H1 (cell line): ENCODE data around the gene SUSD6. TPM values are rescaled to one million over a fixed set of nuclear protein-coding genes. Genes with fewer than 3 reads are reported as not detected.
A peak's percentile ranks its signal among the peaks of the same experiment; 100 is the strongest.

ENCODE experiments used
- CTCF ChIA-PET: fragments of 300-600 bp; sonication (Branson Sonifier 250); formaldehyde crosslinking; loops from one replicate; lab custom pipeline; 2021; ENCODE audit not compliant: partially characterized antibody; lab: Charles Lee
- POLR2A ChIA-PET: fragments of 300-600 bp; sonication (Branson Sonifier 250); formaldehyde crosslinking; loops from one replicate; lab custom pipeline; 2021; ENCODE audit warnings: inconsistent platforms; ENCODE audit not compliant: partially characterized antibody; lab: Charles Lee
- DNase-seq, 2 experiments: peaks; one replicate each; pipeline versions ENCODE4 v3.0.0 to v3.0.0-alpha.2; 2010 to 2022; ENCODE audit warnings: low spot score in 2 of 2, low read depth in 1 of 2, mixed read lengths in 1 of 2
- FAIRE-seq: peaks from 2 replicates; lab custom pipeline; 2011; peaks lifted over from hg19 to GRCh38; lab: Jason Lieb, UNC
- H2AFZ ChIP-seq: 2 replicates; pipeline ENCODE4 v1.8.1; 2012; ENCODE audit warnings: low read length, inconsistent platforms
- H2AK5ac ChIP-seq: 2 replicates; pipeline ENCODE4 v1.6.1; 2013; ENCODE audit warnings: low read depth, low read length
- H2BK120ac ChIP-seq: replicated peaks from 2 replicates; pipeline ENCODE3; 2013; ENCODE audit warnings: low read depth, low read length, inconsistent platforms
- H2BK12ac ChIP-seq: 2 replicates; pipeline ENCODE4 v1.6.1; 2013; ENCODE audit warnings: low read depth, low read length
- H2BK15ac ChIP-seq: 2 replicates; pipeline ENCODE4 v1.6.1; 2013; ENCODE audit warnings: low read length
- H2BK20ac ChIP-seq: 2 replicates; pipeline ENCODE4 v1.6.1; 2013; ENCODE audit warnings: low read length
- H2BK5ac ChIP-seq: 2 replicates; pipeline ENCODE4 v1.6.1; 2013; ENCODE audit warnings: low read depth, low read length
- H3K14ac ChIP-seq: 2 replicates; pipeline ENCODE4 v1.6.1; 2013; ENCODE audit warnings: inconsistent platforms; ENCODE audit not compliant: insufficient read length
- H3K18ac ChIP-seq: 2 replicates; pipeline ENCODE4 v1.6.1; 2013; ENCODE audit warnings: low read length; ENCODE audit errors: extremely low read depth
- H3K23ac ChIP-seq: 2 replicates; pipeline ENCODE4 v1.6.1; 2013; ENCODE audit warnings: inconsistent platforms; ENCODE audit not compliant: insufficient read length
- H3K23me2 ChIP-seq: 2 replicates; pipeline ENCODE4 v1.6.1; 2013; ENCODE audit warnings: low read depth, low read length
- H3K27ac ChIP-seq: 2 replicates; pipeline ENCODE4 v1.6.1; 2011; ENCODE audit warnings: low read depth, low read length, inconsistent platforms
- H3K27me3 ChIP-seq, 4 experiments: replicated peaks in 1 of 4; 1 replicate in 1 of 4; 2 replicates in 3 of 4; pipeline versions ENCODE4 v1.6.1 to v1.8.1; 2011 to 2013; ENCODE audit warnings: low read length in 3 of 4, mild to moderate bottlenecking in 3 of 4, inconsistent platforms in 2 of 4, mixed read lengths in 2 of 4, moderate library complexity in 1 of 4; ENCODE audit not compliant: control insufficient read depth in 3 of 4, insufficient read depth in 3 of 4; ENCODE audit errors: extremely low read depth in 1 of 4
- H3K36me3 ChIP-seq, 4 experiments: 2 replicates each; pipeline versions ENCODE4 v1.6.1 to v1.8.1; 2011 to 2013; ENCODE audit warnings: mild to moderate bottlenecking in 4 of 4, low read length in 3 of 4, moderate library complexity in 2 of 4, control low read depth in 1 of 4, inconsistent platforms in 1 of 4; ENCODE audit not compliant: insufficient read depth in 4 of 4, control insufficient read depth in 2 of 4
- H3K4ac ChIP-seq: replicated peaks from 2 replicates; pipeline ENCODE3; 2013; ENCODE audit warnings: low read length, low read depth, mixed read lengths, inconsistent platforms; ENCODE audit not compliant: insufficient read length
- H3K4me1 ChIP-seq, 4 experiments: replicated peaks in 1 of 4; 1 replicate in 1 of 4; 2 replicates in 3 of 4; pipeline versions ENCODE4 v1.6.1 to v1.8.1; 2011 to 2013; ENCODE audit warnings: low read length in 3 of 4, inconsistent platforms in 2 of 4, mixed read lengths in 1 of 4; ENCODE audit not compliant: insufficient read depth in 4 of 4, control insufficient read depth in 3 of 4
- H3K4me2 ChIP-seq, 2 experiments: 2 replicates each; pipeline versions ENCODE4 v1.6.1 to v1.8.1; 2011 to 2013; ENCODE audit warnings: low read depth in 2 of 2, low read length in 2 of 2, control low read depth in 1 of 2, inconsistent platforms in 1 of 2, mild to moderate bottlenecking in 1 of 2; ENCODE audit not compliant: insufficient read depth in 1 of 2
- H3K4me3 ChIP-seq, 4 experiments: fragments of 200-600, 300-600 bp in 1 of 4; sonication (generic), shearing (Covaris generic), sonication (Bioruptor Twin) in 1 of 4; 2 replicates each; pipeline versions ENCODE4 v1.5.1 to v1.8.1; 2011 to 2016; ENCODE audit warnings: low read length in 4 of 4, low read depth in 3 of 4, control low read depth in 2 of 4, inconsistent platforms in 2 of 4, mild to moderate bottlenecking in 2 of 4, mixed read lengths in 1 of 4, moderate library complexity in 1 of 4; ENCODE audit not compliant: insufficient read depth in 2 of 4; ENCODE audit errors: extremely low read depth in 1 of 4
- H3K56ac ChIP-seq: replicated peaks from 2 replicates; pipeline ENCODE3; 2013; ENCODE audit warnings: low read depth, mild to moderate bottlenecking, mixed read lengths, low read length, inconsistent platforms; ENCODE audit not compliant: insufficient read length
- H3K79me1 ChIP-seq: 2 replicates; pipeline ENCODE4 v1.6.1; 2013; ENCODE audit warnings: low read depth, low read length, control low read depth
- H3K79me2 ChIP-seq, 2 experiments: 2 replicates each; pipeline versions ENCODE4 v1.6.1 to v1.8.1; 2012 to 2013; ENCODE audit warnings: low read length in 2 of 2, mild to moderate bottlenecking in 2 of 2, inconsistent platforms in 1 of 2; ENCODE audit not compliant: insufficient read depth in 2 of 2, control insufficient read depth in 1 of 2
- H3K9ac ChIP-seq, 4 experiments: replicated peaks in 1 of 4; 1 replicate in 1 of 4; 2 replicates in 3 of 4; pipeline versions ENCODE4 v1.6.1 to v1.8.1; 2011 to 2013; ENCODE audit warnings: low read depth in 3 of 4, low read length in 3 of 4, control low read depth in 2 of 4, mild to moderate bottlenecking in 2 of 4, moderate library complexity in 2 of 4, inconsistent platforms in 1 of 4; ENCODE audit errors: extremely low read depth in 1 of 4
- H3K9me3 ChIP-seq, 2 experiments: 2 replicates each; pipeline versions ENCODE4 v1.6.1 to v1.8.1; 2012 to 2013; ENCODE audit warnings: mild to moderate bottlenecking in 2 of 2, moderate library complexity in 2 of 2, control low read depth in 1 of 2, inconsistent platforms in 1 of 2, low read depth in 1 of 2, low read length in 1 of 2, mixed read lengths in 1 of 2; ENCODE audit not compliant: insufficient read depth in 2 of 2
- H4K20me1 ChIP-seq, 2 experiments: replicated peaks in 1 of 2; 2 replicates each; pipeline versions ENCODE3 to v1.8.1; 2011 to 2013; ENCODE audit warnings: inconsistent platforms in 2 of 2, low read length in 2 of 2, mild to moderate bottlenecking in 1 of 2; ENCODE audit not compliant: insufficient read depth in 2 of 2, control insufficient read depth in 1 of 2
- H4K5ac ChIP-seq: 2 replicates; pipeline ENCODE4 v1.6.1; 2013; ENCODE audit warnings: low read length, low read depth, mixed read lengths, inconsistent platforms; ENCODE audit not compliant: insufficient read length
- H4K8ac ChIP-seq: 2 replicates; pipeline ENCODE4 v1.8.0; 2013; ENCODE audit warnings: mild to moderate bottlenecking, moderate library complexity, low read length, inconsistent platforms; ENCODE audit not compliant: insufficient read depth; ENCODE audit errors: extremely low read depth
- H4K91ac ChIP-seq: replicated peaks from 2 replicates; pipeline ENCODE3; 2013; ENCODE audit warnings: low read length, mixed read lengths, inconsistent platforms; ENCODE audit not compliant: insufficient read length
- CREB1 ChIP-seq: IDR thresholded peaks from 2 replicates; pipeline ENCODE4 v1.6.1; 2012; ENCODE audit warnings: inconsistent platforms
- EGR1 ChIP-seq: IDR thresholded peaks from 2 replicates; pipeline ENCODE4 v1.6.1; 2011; ENCODE audit warnings: low read depth, low read length, borderline replicate concordance
- HDAC2 ChIP-seq, 2 experiments: fragments of 300-600 bp in 1 of 2; sonication (generic) in 1 of 2; IDR thresholded peaks; 2 replicates each; pipeline ENCODE4 v1.6.1; 2011 to 2012; ENCODE audit warnings: low read depth in 2 of 2, low read length in 2 of 2, mild to moderate bottlenecking in 2 of 2, moderate library complexity in 2 of 2, borderline replicate concordance in 1 of 2, inconsistent platforms in 1 of 2
- POU5F1 ChIP-seq: IDR thresholded peaks from 2 replicates; pipeline ENCODE4 v1.6.1; 2011; ENCODE audit warnings: low read depth, mild to moderate bottlenecking, low read length, moderate library complexity
- RNF2 ChIP-seq: fragments of 200-900, 300-1000 bp; sonication (generic); IDR thresholded peaks from 2 replicates; pipeline ENCODE4 v1.7.1; 2016; ENCODE audit warnings: borderline replicate concordance, low read depth, mild to moderate bottlenecking, antibody characterized with exemption, low read length; ENCODE audit not compliant: poor library complexity, severe bottlenecking; ENCODE audit errors: missing control alignments
- SAP30 ChIP-seq: fragments of 300-600 bp; sonication (generic); IDR thresholded peaks from 2 replicates; pipeline ENCODE4 v1.7.1; 2012; ENCODE audit warnings: low read length, moderate library complexity, mild to moderate bottlenecking, inconsistent platforms; ENCODE audit not compliant: insufficient read depth, insufficient replicate concordance
- SP1 ChIP-seq: IDR thresholded peaks from 2 replicates; pipeline ENCODE4 v1.6.1; 2011; ENCODE audit warnings: low read depth, low read length
- SP2 ChIP-seq: IDR thresholded peaks from 2 replicates; pipeline ENCODE4 v1.6.1; 2012; ENCODE audit warnings: mild to moderate bottlenecking, low read length, inconsistent platforms
- SUZ12 ChIP-seq: fragments of 200-600 bp; sonication (generic); IDR thresholded peaks from 2 replicates; pipeline ENCODE4 v1.6.1; 2012; ENCODE audit warnings: mild to moderate bottlenecking, inconsistent platforms, low read length, moderate library complexity, mixed read lengths
- WGBS, 2 experiments: shearing (Covaris generic) in 1 of 2; methylation state at CpG; one replicate each; pipeline versions ENCODE4 v1.1.6 to v1.1.7; 2013 to 2015; ENCODE audit warnings: low lambda C conversion rate in 2 of 2, mixed read lengths in 2 of 2, inconsistent platforms in 1 of 2, low coverage in 1 of 2, missing lambda C conversion rate in 1 of 2; ENCODE audit not compliant: insufficient replicate concordance in 2 of 2, insufficient coverage in 1 of 2, insufficient read length in 1 of 2; ENCODE audit errors: extremely low coverage in 1 of 2, missing lambda C conversion rate in 1 of 2; 5-methylcytosine and 5-hydroxymethylcytosine counted together
- polyA plus RNA-seq, 7 experiments: library from polyadenylated mRNA; depleted of rRNA in 3 of 7; stranded (reverse) in 5 of 7; unstranded in 2 of 7; fragments of >200 nt in 5 of 7; fragments of 200-250 nt in 2 of 7; gene quantifications; 1 replicate in 5 of 7; 2 replicates in 1 of 7; 4 replicates in 1 of 7; pipeline versions ENCODE4 v1.2.1 to v1.2.3, GENCODE V29; 2011 to 2013; ENCODE audit warnings: missing spikeins in 2 of 7, mixed read lengths in 2 of 7
- total RNA-seq: library from RNA; stranded (reverse); fragmentation: NEBNext Ultra II Directional; extraction: Animal tissue kit (Norgen Biotek cat#: 25700); gene quantifications from 2 replicates; pipeline ENCODE4 v1.2.1, GENCODE V29; 2021
- TF ChIP-seq, protein P1 (sequence below): IDR thresholded peaks from 2 replicates; pipeline ENCODE4 v1.6.1; 2012; ENCODE audit warnings: inconsistent platforms

SUSD6 gene
- total and polyA plus RNA-seq, 2 of the 8 experiments (the other 6 are each of a cell fraction or from before 2014, with no cell fraction given) = 3.0 to 3.8 TPM

DNA sequence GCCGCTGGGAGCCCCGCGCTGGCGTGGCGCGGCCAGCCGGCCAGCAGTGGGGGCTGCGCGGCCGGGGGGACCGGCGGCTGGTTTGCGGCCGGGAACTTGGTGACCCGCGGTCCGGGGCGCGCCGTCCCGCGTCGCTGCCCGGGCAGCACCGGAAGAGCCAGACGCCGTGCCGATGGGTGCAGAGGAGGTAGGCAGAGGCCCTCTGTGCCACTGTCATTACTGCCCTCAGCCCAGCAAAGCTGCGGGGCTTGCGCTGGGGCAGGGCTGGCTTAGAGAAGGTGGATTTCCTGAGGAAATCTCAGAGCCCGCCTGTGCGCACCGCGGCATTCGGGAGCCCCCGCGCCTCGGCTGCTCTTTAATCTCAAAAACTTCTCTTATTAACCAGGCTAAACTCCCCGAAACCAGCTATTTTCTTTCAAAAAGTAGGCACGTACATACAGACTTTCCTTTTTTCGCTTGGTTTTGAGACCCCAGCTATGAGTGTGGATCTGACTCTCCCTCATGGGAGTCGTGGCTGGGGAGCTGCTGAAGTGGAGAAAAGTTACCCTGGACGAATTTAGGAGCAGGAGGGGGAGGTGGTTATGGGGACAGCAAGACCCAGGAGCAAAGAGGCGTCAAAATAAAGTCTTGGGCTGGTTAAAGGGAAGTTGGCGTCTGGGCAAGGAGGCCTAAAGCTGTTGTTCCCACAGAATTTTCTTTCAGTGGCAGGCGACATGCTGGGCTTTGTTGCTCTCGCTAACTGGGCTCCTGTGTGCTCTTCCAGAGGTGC, 802 bp downstream of the SUSD6 start:
- Histone ChIP-seq H3K4me1 (peaks cover 2 to 15% (median 5%) of the 10 kb centered on the region in 4 experiments; a peak in 5 of 7 replicates), H3K23me2 (peaks cover 13% of the 10 kb centered on the region; the same call in 1 of the 2 replicates), H3K27ac (no peak overlapping the region), H3K56ac (no peak overlapping the region), H3K27me3 (peaks cover 0 to 3% (median 0%) of the 10 kb centered on the region in 4 experiments; a peak in 1 of 7 replicates), H3K4ac (no peak overlapping the region), H2AK5ac (no peak overlapping the region), H4K91ac (no peak overlapping the region), H3K79me1 (no peaks in the 10 kb centered on the region), H3K18ac (peak overlapping the region; percentile 14; the same call in 1 of the 2 replicates), H2BK12ac (no peak overlapping the region), H4K8ac (no peak overlapping the region), H2AFZ (0 out of 2 replicates have a peak overlapping the region, but pooled peaks have one; percentile 27), H3K9me3 (no peaks in the 10 kb centered on the region), H2BK15ac (no peak overlapping the region), H3K4me3 (peak overlapping the region; percentile 47 to 80 (median 60)), H3K4me2 (peak overlapping the region; percentile 85 to 92), H4K20me1 (no peaks in the 10 kb centered on the region), H3K36me3 (no peaks in the 10 kb centered on the region), H2BK120ac (no peak overlapping the region), H3K14ac (no peak overlapping the region), H3K23ac (no peak overlapping the region), H3K79me2 (0 out of 4 replicates have a peak, but pooled peaks cover 0 to 5% of the 10 kb centered on the region in 2 experiments), H4K5ac (no peak overlapping the region), H2BK20ac (no peak overlapping the region), H3K9ac (peak overlapping the region in 3 of 4 experiments; percentile 16 to 87 (median 46); a peak in 3 of 7 replicates), H2BK5ac (no peak overlapping the region)
- ChIA-PET CTCF (interaction anchor here (0.6 to 6.9 kb wide), 11 partner anchors 8 to 912 kb away, joined by 3 to 31 read pairs (median 3); no protein-coding TSS in a partner anchor), POLR2A (interaction anchor here (0.8 to 3.1 kb wide), 6 partner anchors 20 to 164 kb away, joined by 3 to 18 read pairs (median 3); partner anchors contain the start of gene SRSF5)
- WGBS, 2 experiments = 1% methylated on average over 46 of the region's 47 CpGs; no CpG with 5 or more reads in 1 of the 2 experiments
- no peak for DNase-seq
- no peak for FAIRE-seq
- TF ChIP-seq POU5F1 (no peak), CREB1 (no peak), HDAC2 (IDR thresholded peaks at IDR 0.05; ENCODE audit: borderline replicate concordance in 1 of 2, low read depth in 2 of 2, low read length in 2 of 2) (peak in 1 of 2 experiments; percentile 89; a peak in 1 of 4 replicates), SP1 (no peak), SP2 (no peak), SAP30 (no peak), SUZ12 (0 out of 2 replicates have a peak, but pooled peaks have one; percentile 40), RNF2 (no peak), EGR1 (no peak)
- TF ChIP-seq, protein P1, sequence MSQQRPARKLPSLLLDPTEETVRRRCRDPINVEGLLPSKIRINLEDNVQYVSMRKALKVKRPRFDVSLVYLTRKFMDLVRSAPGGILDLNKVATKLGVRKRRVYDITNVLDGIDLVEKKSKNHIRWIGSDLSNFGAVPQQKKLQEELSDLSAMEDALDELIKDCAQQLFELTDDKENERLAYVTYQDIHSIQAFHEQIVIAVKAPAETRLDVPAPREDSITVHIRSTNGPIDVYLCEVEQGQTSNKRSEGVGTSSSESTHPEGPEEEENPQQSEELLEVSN = peak; percentile 28; the same call in 1 of the 2 replicates
